ENCODE measurements around the gene ANK3. TPM values are rescaled to one million over a fixed set of nuclear protein-coding genes. Genes with fewer than 3 reads are reported as not detected.

The ANK3 gene
- polyA plus RNA-seq, 4 donors: 9.9 to 81.4 (median 35.5) TPM

DNA sequence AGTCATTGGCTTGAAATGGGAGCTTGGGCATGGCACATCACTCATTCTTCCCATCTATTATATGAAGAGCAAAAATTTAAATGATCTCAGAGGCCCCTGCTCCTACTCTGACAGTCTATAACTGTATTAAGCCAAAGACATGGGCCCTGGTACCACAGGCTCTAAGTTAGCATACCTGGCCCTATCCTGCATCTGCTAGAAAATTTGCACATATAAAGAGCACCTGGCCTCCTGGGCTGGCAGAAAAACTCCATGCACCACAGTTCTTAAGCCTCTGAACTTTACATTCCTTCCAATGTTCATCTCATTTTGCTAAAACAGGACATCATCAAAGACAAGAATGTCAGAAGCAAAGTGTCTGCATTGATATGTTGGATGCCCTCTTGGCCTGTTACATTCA lies 29.6 kb upstream of the ANK3 start:
- Histone ChIP-seq H3K27ac (ENCODE audit: low read depth in 1 of 3, low read length in 2 of 3) (no peak overlapping the region), H3K9me3 (ENCODE audit: control insufficient read depth in 2 of 2, insufficient read depth in 1 of 2, low read depth in 1 of 2, low read length in 1 of 2) (no peaks in the 10 kb centered on the region), H3K36me3 (ENCODE audit: control insufficient read depth in 3 of 3, insufficient read depth in 2 of 3, low read depth in 1 of 3, low read length in 3 of 3) (no peaks in the 10 kb centered on the region), H3K4me1 (ENCODE audit: control insufficient read depth in 3 of 3, insufficient read depth in 2 of 3, low read depth in 1 of 3, low read length in 2 of 3) (no peaks in the 10 kb centered on the region), H3K4me3 (ENCODE audit: low read depth in 1 of 3, low read length in 3 of 3) (no peak overlapping the region), H3K27me3 (ENCODE audit: control insufficient read depth in 3 of 3, insufficient read depth in 3 of 3, low read length in 3 of 3) (no peaks in the 10 kb centered on the region)
- no peak for DNase-seq
- no peak for FAIRE-seq

GRCh38 chr10:60417901-60418300 lies 28.2 kb upstream of the ANK3 start:
- Histone ChIP-seq H3K4me3 (ENCODE audit: low read depth in 1 of 3, low read length in 3 of 3) (no peak overlapping the region), H3K4me1 (ENCODE audit: control insufficient read depth in 3 of 3, insufficient read depth in 2 of 3, low read depth in 1 of 3, low read length in 2 of 3) (no peaks in the 10 kb centered on the region), H3K36me3 (ENCODE audit: control insufficient read depth in 3 of 3, insufficient read depth in 2 of 3, low read depth in 1 of 3, low read length in 3 of 3) (no peaks in the 10 kb centered on the region), H3K27ac (ENCODE audit: low read depth in 1 of 3, low read length in 2 of 3) (no peak overlapping the region), H3K9me3 (ENCODE audit: control insufficient read depth in 2 of 2, insufficient read depth in 1 of 2, low read depth in 1 of 2, low read length in 1 of 2) (no peaks in the 10 kb centered on the region), H3K27me3 (ENCODE audit: control insufficient read depth in 3 of 3, insufficient read depth in 3 of 3, low read length in 3 of 3) (no peaks in the 10 kb centered on the region)
- 69 to 86% (median 85%) methylated on average over 1 of the region's 1 CpG for WGBS, 3 donors
- no peak for DNase-seq
- no peak for FAIRE-seq

- WGBS, 3 donors: 90 to 93% (median 90%) methylated on average over 2 of the region's 2 CpGs
- H3K4me3 ChIP-seq (ENCODE audit: low read depth in 1 of 3, low read length in 3 of 3): no peak overlapping the region
- DNase-seq (no peak), FAIRE-seq (no peak)
- no peaks in the 10 kb centered on the region for H3K4me1 ChIP-seq (ENCODE audit: control insufficient read depth in 3 of 3, insufficient read depth in 2 of 3, low read depth in 1 of 3, low read length in 2 of 3)
- H3K27me3 ChIP-seq (ENCODE audit: control insufficient read depth in 3 of 3, insufficient read depth in 3 of 3, low read length in 3 of 3): no peaks in the 10 kb centered on the region
- no peaks in the 10 kb centered on the region for H3K9me3 ChIP-seq (ENCODE audit: control insufficient read depth in 2 of 2, insufficient read depth in 1 of 2, low read depth in 1 of 2, low read length in 1 of 2)
- no peak overlapping the region for H3K27ac ChIP-seq (ENCODE audit: low read depth in 1 of 3, low read length in 2 of 3)
- H3K36me3 ChIP-seq (ENCODE audit: control insufficient read depth in 3 of 3, insufficient read depth in 2 of 3, low read depth in 1 of 3, low read length in 3 of 3): no peaks in the 10 kb centered on the region
These were observed 27.3 kb upstream of the ANK3 start for GRCh38 chr10:60417024-60417423.

DNA sequence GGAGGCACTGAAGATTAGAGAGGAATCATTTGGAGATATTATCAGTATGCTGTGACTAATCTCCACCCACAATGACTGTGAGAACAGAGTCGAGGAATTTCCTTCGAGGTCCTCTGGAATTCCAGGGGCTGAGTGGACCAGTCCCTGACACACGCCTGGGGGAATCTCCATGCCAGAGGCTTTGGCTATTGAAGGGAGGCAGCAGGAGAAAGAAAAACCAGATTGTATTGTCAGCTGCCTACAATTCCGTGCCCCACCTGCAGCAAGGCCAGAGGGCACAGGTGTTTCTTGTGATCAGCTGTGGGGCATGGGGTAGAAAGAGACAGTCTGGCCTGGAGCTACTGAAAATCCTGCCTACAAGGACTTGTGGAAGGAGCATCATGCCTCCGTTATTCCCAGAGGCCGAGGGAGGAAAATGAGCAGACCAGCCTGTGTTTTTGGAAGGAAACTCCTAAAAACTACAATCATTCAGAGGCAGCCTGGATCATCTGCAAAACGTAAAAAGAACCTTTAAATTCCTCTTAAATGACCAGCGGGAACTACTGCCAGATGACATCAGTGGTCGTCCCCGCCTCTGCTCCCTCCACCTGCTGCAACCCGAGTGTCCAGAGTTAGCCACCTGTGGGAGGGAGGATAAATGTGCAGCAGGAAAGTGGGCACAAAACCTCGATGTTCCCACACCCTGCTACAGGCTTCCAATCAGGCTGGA lies 25.4 kb upstream of the ANK3 start:
- FAIRE-seq (no peak), DNase-seq (no peak)
- H3K4me3 ChIP-seq (ENCODE audit: low read depth in 1 of 3, low read length in 3 of 3): no peak overlapping the region
- H3K9me3 ChIP-seq (ENCODE audit: control insufficient read depth in 2 of 2, insufficient read depth in 1 of 2, low read depth in 1 of 2, low read length in 1 of 2): no peaks in the 10 kb centered on the region
- no peaks in the 10 kb centered on the region for H3K4me1 ChIP-seq (ENCODE audit: control insufficient read depth in 3 of 3, insufficient read depth in 2 of 3, low read depth in 1 of 3, low read length in 2 of 3)
- WGBS, 3 donors: 69 to 77% (median 72%) methylated on average over 12 of the region's 12 CpGs
- no peak overlapping the region for H3K27ac ChIP-seq (ENCODE audit: low read depth in 1 of 3, low read length in 2 of 3)
- H3K27me3 ChIP-seq (ENCODE audit: control insufficient read depth in 3 of 3, insufficient read depth in 3 of 3, low read length in 3 of 3): no peaks in the 10 kb centered on the region
- H3K36me3 ChIP-seq (ENCODE audit: control insufficient read depth in 3 of 3, insufficient read depth in 2 of 3, low read depth in 1 of 3, low read length in 3 of 3): no peaks in the 10 kb centered on the region

GRCh38 chr10:60414111-60414510 lies 24.4 kb upstream of the ANK3 start:
- no peaks in the 10 kb centered on the region for H3K4me1 ChIP-seq (ENCODE audit: control insufficient read depth in 3 of 3, insufficient read depth in 2 of 3, low read depth in 1 of 3, low read length in 2 of 3)
- H3K9me3 ChIP-seq (ENCODE audit: control insufficient read depth in 2 of 2, insufficient read depth in 1 of 2, low read depth in 1 of 2, low read length in 1 of 2): no peaks in the 10 kb centered on the region
- DNase-seq (no peak), FAIRE-seq (no peak)
- no peaks in the 10 kb centered on the region for H3K36me3 ChIP-seq (ENCODE audit: control insufficient read depth in 3 of 3, insufficient read depth in 2 of 3, low read depth in 1 of 3, low read length in 3 of 3)
- no peaks in the 10 kb centered on the region for H3K27me3 ChIP-seq (ENCODE audit: control insufficient read depth in 3 of 3, insufficient read depth in 3 of 3, low read length in 3 of 3)
- H3K4me3 ChIP-seq (ENCODE audit: low read depth in 1 of 3, low read length in 3 of 3): no peak overlapping the region
- no peak overlapping the region for H3K27ac ChIP-seq (ENCODE audit: low read depth in 1 of 3, low read length in 2 of 3)
- 93 to 97% (median 96%) methylated on average over 2 of the region's 2 CpGs for WGBS, 3 donors

- no peaks in the 10 kb centered on the region for H3K9me3 ChIP-seq (ENCODE audit: control insufficient read depth in 2 of 2, insufficient read depth in 1 of 2, low read depth in 1 of 2, low read length in 1 of 2)
- no peaks in the 10 kb centered on the region for H3K4me1 ChIP-seq (ENCODE audit: control insufficient read depth in 3 of 3, insufficient read depth in 2 of 3, low read depth in 1 of 3, low read length in 2 of 3)
- DNase-seq (no peak), FAIRE-seq (no peak)
- H3K27ac ChIP-seq (ENCODE audit: low read depth in 1 of 3, low read length in 2 of 3): no peak overlapping the region
- H3K27me3 ChIP-seq (ENCODE audit: control insufficient read depth in 3 of 3, insufficient read depth in 3 of 3, low read length in 3 of 3): no peaks in the 10 kb centered on the region
- H3K36me3 ChIP-seq (ENCODE audit: control insufficient read depth in 3 of 3, insufficient read depth in 2 of 3, low read depth in 1 of 3, low read length in 3 of 3): no peaks in the 10 kb centered on the region
- no peak overlapping the region for H3K4me3 ChIP-seq (ENCODE audit: low read depth in 1 of 3, low read length in 3 of 3)
- 66 to 77% (median 71%) methylated on average over 2 of the region's 2 CpGs for WGBS, 3 donors
These were observed 23.8 kb upstream of the ANK3 start for GRCh38 chr10:60413306-60414012.

DNA sequence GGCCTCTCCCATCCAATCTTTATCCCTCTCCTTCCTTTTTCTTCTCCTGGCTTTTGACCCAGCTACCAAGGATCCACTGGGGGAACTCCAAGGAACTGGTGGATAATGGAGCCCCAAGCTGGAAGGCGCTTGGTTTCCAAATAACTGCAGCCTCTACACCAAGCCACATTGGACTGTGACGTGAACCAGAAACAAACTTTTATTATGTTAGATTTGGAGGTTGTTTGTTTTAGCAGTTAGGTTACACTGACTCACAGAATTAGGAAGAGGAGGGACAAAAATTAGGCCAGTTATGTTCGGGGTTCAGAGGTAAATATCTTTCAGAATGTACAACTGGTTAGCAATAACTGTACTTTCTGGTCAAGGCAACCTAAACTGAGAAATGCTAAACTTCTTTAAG lies 21.3 kb upstream of the ANK3 start:
- 79 to 90% (median 84%) methylated on average over 3 of the region's 3 CpGs for WGBS, 3 donors
- Histone ChIP-seq H3K36me3 (ENCODE audit: control insufficient read depth in 3 of 3, insufficient read depth in 2 of 3, low read depth in 1 of 3, low read length in 3 of 3) (no peaks in the 10 kb centered on the region), H3K4me1 (ENCODE audit: control insufficient read depth in 3 of 3, insufficient read depth in 2 of 3, low read depth in 1 of 3, low read length in 2 of 3) (no peaks in the 10 kb centered on the region), H3K27me3 (ENCODE audit: control insufficient read depth in 3 of 3, insufficient read depth in 3 of 3, low read length in 3 of 3) (no peaks in the 10 kb centered on the region), H3K9me3 (ENCODE audit: control insufficient read depth in 2 of 2, insufficient read depth in 1 of 2, low read depth in 1 of 2, low read length in 1 of 2) (no peaks in the 10 kb centered on the region), H3K27ac (ENCODE audit: low read depth in 1 of 3, low read length in 2 of 3) (no peak overlapping the region), H3K4me3 (ENCODE audit: low read depth in 1 of 3, low read length in 3 of 3) (no peak overlapping the region)
- no peak for FAIRE-seq
- DNase-seq: no peak

GRCh38 chr10:60409202-60409601 lies 19.5 kb upstream of the ANK3 start:
- DNase-seq (no peak), FAIRE-seq (no peak)
- 92 to 99% (median 99%) methylated on average over 2 of the region's 2 CpGs for WGBS, 3 donors
- H3K9me3 ChIP-seq (ENCODE audit: control insufficient read depth in 2 of 2, insufficient read depth in 1 of 2, low read depth in 1 of 2, low read length in 1 of 2): no peaks in the 10 kb centered on the region
- no peak overlapping the region for H3K27ac ChIP-seq (ENCODE audit: low read depth in 1 of 3, low read length in 2 of 3)
- no peaks in the 10 kb centered on the region for H3K4me1 ChIP-seq (ENCODE audit: control insufficient read depth in 3 of 3, insufficient read depth in 2 of 3, low read depth in 1 of 3, low read length in 2 of 3)
- H3K4me3 ChIP-seq (ENCODE audit: low read depth in 1 of 3, low read length in 3 of 3): no peak overlapping the region
- H3K36me3 ChIP-seq (ENCODE audit: control insufficient read depth in 3 of 3, insufficient read depth in 2 of 3, low read depth in 1 of 3, low read length in 3 of 3): no peaks in the 10 kb centered on the region
- H3K27me3 ChIP-seq (ENCODE audit: control insufficient read depth in 3 of 3, insufficient read depth in 3 of 3, low read length in 3 of 3): no peaks in the 10 kb centered on the region

DNA sequence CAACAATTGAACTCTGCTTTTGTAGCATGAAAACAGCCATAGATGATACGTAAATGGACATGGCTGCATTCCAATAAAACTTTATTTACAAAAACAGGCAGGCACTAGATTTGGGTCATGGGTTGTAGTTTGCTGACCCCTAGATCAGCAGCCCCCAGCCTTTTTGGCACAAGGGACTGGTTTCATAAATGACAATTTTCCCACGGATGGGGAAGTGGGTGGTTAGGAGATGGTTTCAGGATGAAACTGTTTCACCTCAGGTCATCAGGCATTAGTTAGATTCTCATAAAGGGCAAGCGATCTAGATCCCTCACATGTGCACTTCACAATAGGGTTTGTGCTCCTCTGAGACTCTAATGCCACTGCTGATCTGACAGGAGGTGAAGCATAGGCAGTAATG lies 16.5 kb upstream of the ANK3 start:
- DNase-seq (no peak), FAIRE-seq (no peak)
- H3K36me3 ChIP-seq (ENCODE audit: control insufficient read depth in 3 of 3, insufficient read depth in 2 of 3, low read depth in 1 of 3, low read length in 3 of 3): no peaks in the 10 kb centered on the region
- H3K4me1 ChIP-seq (ENCODE audit: control insufficient read depth in 3 of 3, insufficient read depth in 2 of 3, low read depth in 1 of 3, low read length in 2 of 3): no peaks in the 10 kb centered on the region
- peaks cover 0 to 3% of the 10 kb centered on the region in 2 donors for H3K9me3 ChIP-seq (ENCODE audit: control insufficient read depth in 2 of 2, insufficient read depth in 1 of 2, low read depth in 1 of 2, low read length in 1 of 2)
- H3K4me3 ChIP-seq (ENCODE audit: low read depth in 1 of 3, low read length in 3 of 3): no peak overlapping the region
- no peaks in the 10 kb centered on the region for H3K27me3 ChIP-seq (ENCODE audit: control insufficient read depth in 3 of 3, insufficient read depth in 3 of 3, low read length in 3 of 3)
- H3K27ac ChIP-seq (ENCODE audit: low read depth in 1 of 3, low read length in 2 of 3): no peak overlapping the region
- 70 to 97% (median 83%) methylated on average over 3 of the region's 3 CpGs for WGBS, 3 donors

All from small intestine (tissue), 7 donors.